Jurkat, Clone E6-1 (cell line): Measurements from ENCODE around the gene ATP4B.
"Not testable (repeated sequence)": the region's sequence is repeated elsewhere in the genome, so short reads cannot be mapped to it uniquely, and the experiment has no call there.

Experiments used
- DNase-seq: peaks from one replicate; pipeline ENCODE4 v3.0.0-alpha.2; 2011; ENCODE audit warnings: low read depth, low spot score
- H3K4me3 ChIP-seq: 2 replicates; pipeline ENCODE4 v1.5.1; 2011; ENCODE audit warnings: mild to moderate bottlenecking, low read length, control low read depth, moderate library complexity

Gene ATP4B

GRCh38 chr13:113630296-113630695 lies 27.7 kb downstream of the ATP4B start:
- DNase-seq = no peak
- no peak overlapping the region for H3K4me3 ChIP-seq

- no peak overlapping the region for H3K4me3 ChIP-seq
- DNase-seq = no peak
Measured at GRCh38 chr13:113629866-113630265, 28.1 kb downstream of the ATP4B start.

DNA sequence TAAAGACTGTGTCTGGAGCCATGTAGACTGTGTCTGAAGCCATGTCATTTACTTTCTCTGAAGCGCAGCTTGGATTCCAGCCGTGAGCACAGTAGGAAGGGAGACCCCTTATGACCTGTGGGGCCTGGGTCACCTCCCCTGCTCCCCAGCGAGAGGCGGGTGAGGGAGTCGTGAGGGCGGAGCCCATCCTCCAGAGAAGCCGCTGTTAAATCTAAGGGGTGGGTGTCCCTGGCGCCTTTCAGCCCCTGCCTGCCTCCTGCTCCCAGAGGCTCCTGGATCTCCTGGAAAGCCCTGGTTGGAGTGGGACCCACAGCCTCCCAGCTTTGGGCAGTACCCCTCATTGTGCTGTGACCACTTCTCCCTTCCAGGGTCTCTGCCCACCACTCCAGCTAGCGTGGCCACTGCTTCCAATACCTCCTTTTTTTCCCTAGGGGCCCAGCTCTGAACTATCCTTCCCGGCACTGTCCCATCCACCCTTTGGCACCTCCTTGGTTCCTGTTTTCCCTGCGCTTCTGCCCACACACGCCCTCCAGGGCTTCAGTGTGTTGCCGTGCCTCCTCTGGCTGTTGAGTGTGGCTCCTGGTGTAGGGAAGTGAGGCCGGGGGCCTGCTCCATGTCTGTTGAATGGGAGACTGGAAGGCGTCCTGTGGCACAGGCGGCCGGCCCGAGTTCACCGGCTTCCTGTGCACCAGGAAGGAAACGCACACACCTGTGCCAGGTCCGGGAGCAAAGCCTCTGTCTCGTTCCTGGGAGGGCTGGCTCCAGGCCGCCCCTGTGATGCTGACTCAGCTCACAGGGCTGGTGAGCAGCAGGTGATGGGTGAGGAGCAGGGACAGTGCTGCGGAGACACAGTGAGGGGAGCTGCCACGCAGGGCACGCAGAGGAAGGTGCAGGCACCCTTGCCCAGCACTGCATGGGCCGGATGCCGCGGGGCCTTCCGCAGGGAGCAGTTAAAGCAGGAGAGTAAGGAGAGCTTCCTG lies 29.4 kb downstream of the ATP4B start:
- DNase-seq = no peak
- H3K4me3 ChIP-seq = no peak overlapping the region

- no peak for DNase-seq
- no peak overlapping the region for H3K4me3 ChIP-seq
Measured at GRCh38 chr13:113627136-113627535, 30.9 kb downstream of the ATP4B start.

GRCh38 chr13:113625965-113626721 lies 31.9 kb downstream of the ATP4B start:
- no peak overlapping the region for H3K4me3 ChIP-seq
- DNase-seq = no peak

- not testable (repeated sequence) for DNase-seq, H3K4me3 ChIP-seq
Measured at GRCh38 chr13:113624640-113625304, 33.2 kb downstream of the ATP4B start.

DNA sequence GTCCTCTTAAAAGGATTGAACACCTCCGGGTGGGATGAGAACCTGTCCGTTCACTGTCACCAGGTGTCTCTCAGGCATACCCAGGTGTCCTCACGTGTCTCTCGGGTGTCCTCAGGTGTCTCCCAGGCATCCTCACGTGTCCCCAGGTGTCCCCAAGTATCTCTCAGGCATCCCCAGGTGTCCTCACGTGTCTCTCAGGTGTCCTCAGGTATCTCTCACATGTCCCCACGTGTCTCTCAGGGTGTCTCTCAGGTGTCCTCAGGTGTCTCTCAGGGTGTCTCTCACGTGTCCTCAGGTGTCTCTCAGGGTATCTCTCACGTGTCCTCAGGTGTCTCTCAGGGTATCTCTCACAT lies 33.8 kb downstream of the ATP4B start:
- no peak for DNase-seq
- no peak overlapping the region for H3K4me3 ChIP-seq

DNA sequence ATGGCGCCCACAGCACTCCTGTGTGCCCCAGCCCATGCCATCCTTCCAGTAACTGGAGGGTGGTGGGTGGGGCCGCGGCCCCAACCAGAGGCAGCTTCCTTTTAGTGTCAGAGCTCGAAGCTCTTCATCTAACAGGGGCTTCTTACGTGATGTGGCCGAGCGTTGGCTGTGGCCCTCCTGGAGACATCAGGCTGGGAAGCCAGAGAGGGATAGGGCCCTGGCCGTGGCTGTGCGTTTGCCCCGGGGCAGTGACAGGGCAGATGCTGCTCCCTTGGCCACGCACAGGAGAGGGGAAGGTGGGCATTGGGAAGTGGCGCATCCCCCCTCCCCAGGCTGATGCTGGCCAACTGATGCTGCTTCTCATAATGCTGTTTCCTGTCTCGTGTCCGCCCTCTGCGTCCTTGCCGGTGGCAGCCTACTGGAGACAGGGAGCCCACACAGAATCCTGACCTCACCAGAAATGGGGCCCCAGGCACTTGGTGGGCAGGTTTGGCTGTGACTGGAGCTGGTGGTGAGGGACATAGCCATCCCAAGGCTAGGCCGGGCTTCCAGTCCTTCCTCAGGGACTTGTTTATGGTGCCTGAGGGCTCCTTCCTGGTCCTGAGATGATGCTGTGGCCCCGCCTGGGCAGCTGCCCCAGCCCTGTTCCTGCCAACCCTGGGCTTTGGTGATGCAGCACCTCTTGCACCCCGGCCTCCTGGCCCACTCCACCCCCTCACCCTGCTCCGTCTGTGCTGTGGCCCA lies 34.3 kb downstream of the ATP4B start:
- no peak for DNase-seq
- H3K4me3 ChIP-seq = no peak overlapping the region

GRCh38 chr13:113622791-113623490 lies 35.1 kb downstream of the ATP4B start:
- DNase-seq = no peak
- no peak overlapping the region for H3K4me3 ChIP-seq

- DNase-seq, H3K4me3 ChIP-seq: not testable (repeated sequence)
Measured at GRCh38 chr13:113621986-113622550, 35.9 kb downstream of the ATP4B start.

DNA sequence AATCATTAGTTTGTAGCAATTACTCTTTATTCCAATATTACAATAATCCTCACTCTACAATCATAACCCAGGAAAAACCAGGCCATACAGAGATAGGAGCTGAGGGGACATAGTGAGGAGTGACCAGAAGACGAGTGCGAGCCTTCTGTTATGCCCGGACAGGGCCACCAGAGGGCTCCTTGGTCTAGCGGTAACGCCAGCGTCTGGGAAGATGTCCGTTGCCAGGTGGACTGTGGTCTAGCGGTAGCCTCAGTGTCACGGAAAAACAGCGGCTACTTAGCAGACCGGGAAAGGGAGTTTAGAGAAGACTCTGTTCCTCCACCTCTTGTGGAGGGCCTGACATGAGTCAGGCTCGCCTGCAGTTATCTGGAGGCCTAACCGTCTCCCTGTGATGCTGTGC lies 36.5 kb downstream of the ATP4B start:
- DNase-seq = not testable (repeated sequence)

GRCh38 chr13:113621046-113621445 lies 37.0 kb downstream of the ATP4B start:
- DNase-seq = no peak
- no peak overlapping the region for H3K4me3 ChIP-seq

More for the DNA sequence above, 36.5 kb downstream of the ATP4B start:
- not testable (repeated sequence) for H3K4me3 ChIP-seq

GRCh38 chr13:113620036-113620796 lies 37.8 kb downstream of the ATP4B start:
- no peak for DNase-seq

DNA sequence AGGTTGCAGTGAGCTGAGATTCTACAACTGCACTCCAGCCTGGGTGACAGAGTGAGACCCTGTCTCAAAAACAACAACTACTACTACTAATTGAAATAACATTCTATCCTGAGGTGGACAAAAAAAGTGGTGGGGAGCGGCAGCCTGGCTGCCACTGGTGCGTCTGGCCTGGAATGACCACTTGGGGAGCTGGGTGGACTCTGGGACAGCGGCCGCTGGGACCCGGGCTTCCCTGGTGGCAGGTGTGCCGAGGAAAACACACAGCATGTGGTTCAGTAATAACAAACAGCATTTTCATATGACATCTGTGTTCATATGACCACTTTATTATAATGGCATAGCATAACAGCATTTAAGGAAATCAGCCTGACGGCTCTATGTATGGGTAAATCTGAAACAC lies 39.5 kb downstream of the ATP4B start:
- no peak overlapping the region for H3K4me3 ChIP-seq
- DNase-seq = no peak

More at GRCh38 chr13:113620036-113620796, 37.8 kb downstream of the ATP4B start:
- no peak overlapping the region for H3K4me3 ChIP-seq

- no peak overlapping the region for H3K4me3 ChIP-seq
- no peak for DNase-seq
Measured at GRCh38 chr13:113617961-113618360, 40.0 kb downstream of the ATP4B start.

DNA sequence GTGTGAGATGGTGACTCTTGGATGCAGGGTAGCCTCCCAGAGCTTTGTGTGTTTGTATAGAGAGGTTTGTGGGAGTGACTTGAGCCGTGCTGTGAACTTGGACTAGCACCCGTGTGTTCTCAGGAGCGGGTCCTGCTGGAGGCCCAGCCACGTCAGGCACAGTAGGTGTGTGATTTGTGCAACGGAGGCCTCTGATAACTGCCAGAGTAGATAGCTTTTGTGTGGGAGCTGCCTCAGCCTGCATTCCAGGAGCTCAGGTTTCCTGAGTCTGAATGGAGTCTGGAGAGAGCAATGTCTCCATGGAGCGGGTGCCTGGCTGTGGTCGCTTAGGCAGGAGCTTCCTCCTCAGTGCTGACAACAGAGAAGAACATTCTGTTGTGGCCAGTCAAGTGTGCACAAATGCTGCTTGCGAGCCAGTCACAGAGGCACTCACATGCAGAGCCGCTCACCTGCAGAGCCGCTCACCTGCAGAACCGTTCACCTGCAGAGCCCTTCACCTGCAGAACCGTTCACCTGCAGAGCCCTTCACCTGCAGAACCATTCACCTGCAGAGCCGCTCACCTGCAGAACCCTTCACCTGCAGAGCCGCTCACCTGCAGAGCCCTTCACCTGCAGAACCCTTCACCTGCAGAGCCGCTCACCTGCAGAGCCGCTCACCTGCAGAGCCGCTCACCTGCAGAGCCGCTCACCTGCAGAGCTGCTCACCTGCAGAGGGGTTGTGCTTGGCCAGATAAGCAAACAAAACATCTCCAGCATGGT lies 40.8 kb downstream of the ATP4B start:
- no peak for DNase-seq
- H3K4me3 ChIP-seq = no peak overlapping the region
